Superior temporal gyrus (tissue), 1 donor: ENCODE measurements around the gene QSOX2.

Source experiments
- DNase-seq: peaks from one replicate; pipeline ENCODE4 v3.0.0-alpha.2; 2016; ENCODE audit errors: extremely low spot score

QSOX2 gene

DNA sequence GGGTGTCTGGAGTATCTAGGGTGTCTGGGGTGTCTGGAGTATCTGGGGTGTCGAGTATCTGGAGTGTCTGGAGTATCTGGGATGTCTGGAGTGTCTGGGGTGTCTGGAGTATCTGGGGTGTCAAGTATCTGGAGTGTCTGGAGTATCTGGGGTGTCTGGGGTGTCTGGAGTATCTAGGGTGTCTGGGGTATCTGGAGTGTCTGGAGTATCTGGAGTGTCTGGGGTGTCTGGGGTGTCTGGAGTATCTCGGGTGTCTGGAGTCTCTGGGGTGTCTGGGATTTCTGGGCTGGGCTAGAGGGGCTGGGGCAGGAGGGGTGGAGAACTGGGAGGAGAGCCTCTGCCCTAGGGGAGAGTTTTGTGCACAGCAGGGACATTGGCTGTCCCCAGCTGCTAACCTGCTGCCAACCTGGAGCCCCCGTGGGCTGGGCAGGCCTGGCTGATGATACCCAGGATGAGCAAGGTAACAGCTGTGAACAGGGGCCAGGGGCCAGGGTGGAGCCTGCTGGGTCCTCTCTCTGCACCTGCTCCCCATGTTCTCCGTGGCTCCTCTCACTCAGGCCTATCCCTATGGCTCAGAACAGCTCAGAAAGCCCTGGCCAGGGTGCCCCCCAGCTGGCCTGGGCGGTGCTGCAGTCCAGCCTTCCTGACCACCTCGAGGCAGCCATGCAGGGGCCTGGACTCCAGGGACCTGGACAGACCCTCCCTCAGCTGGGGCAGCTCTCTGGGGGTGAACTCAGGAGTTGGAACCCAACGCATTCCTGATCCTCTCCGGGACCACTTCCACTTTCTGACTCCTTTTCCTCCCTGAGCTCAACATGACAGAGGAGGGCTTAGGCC lies 70.6 kb downstream of the QSOX2 start:
- no peak for DNase-seq

GRCh38 chr9:136173648-136174290 lies 71.8 kb downstream of the QSOX2 start:
- no peak for DNase-seq

DNA sequence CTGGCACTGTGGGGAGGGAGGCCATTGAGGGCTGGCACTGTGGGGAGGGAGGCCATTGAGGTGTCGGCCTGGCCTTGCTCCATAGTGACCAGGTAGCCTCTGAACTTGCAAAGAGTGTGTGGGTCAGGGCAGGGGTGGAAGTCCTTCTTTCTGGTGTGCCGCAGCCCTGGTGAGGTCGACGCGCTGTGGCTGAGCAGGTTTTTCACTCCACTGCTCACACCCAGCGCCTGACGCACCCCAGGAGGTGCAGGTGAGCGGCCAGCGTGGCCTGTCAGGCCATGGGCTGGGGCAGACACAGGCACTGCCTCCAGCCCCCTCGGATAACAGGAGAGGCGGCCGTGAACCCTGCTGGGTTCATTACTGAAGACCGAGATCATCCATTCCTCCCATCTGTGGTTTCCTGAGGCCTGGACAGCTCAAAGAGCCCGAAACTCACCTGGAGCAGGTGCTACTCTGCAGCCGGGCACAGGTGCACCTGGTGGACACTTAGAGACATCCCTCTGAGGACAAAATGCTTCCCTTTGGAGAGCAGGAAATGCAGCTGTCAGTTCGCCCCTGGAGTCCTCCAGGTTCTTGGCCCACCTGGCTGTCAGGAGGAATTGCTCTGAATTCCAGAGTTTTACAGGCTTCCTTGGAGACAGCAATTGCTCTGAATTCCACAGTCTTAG lies 73.1 kb downstream of the QSOX2 start:
- DNase-seq = no peak

DNA sequence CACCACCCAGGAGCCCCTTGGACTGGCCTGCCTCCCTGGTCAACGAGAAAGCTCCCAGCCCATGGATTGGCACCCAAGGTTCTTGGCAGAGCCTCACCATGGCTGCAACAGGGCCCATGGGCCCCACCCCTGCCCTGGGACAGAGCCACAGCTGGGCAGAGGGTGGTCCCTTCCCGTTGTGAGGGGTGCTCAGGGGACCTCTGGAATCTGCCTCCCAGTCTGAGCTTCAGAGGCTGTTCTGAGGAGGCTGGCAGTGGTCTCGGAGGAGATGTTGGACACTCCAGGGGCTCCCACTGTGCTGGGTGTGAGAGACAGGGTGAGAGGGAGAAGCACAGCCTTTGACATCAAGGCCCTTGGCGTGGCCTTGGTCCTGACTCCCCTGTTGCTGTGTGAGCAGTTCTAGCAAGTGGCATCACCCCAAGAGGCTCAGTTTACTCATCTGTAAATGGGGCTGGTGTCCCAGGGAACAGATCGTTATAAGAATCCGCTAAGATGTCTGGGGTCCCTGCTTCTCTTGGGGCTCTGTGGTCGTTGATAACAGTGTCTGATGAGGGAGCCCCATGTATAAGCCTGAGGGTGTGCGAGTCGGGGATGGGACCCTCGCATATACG lies 73.7 kb downstream of the QSOX2 start:
- no peak for DNase-seq

GRCh38 chr9:136171009-136171800 lies 74.4 kb downstream of the QSOX2 start:
- DNase-seq = no peak

DNA sequence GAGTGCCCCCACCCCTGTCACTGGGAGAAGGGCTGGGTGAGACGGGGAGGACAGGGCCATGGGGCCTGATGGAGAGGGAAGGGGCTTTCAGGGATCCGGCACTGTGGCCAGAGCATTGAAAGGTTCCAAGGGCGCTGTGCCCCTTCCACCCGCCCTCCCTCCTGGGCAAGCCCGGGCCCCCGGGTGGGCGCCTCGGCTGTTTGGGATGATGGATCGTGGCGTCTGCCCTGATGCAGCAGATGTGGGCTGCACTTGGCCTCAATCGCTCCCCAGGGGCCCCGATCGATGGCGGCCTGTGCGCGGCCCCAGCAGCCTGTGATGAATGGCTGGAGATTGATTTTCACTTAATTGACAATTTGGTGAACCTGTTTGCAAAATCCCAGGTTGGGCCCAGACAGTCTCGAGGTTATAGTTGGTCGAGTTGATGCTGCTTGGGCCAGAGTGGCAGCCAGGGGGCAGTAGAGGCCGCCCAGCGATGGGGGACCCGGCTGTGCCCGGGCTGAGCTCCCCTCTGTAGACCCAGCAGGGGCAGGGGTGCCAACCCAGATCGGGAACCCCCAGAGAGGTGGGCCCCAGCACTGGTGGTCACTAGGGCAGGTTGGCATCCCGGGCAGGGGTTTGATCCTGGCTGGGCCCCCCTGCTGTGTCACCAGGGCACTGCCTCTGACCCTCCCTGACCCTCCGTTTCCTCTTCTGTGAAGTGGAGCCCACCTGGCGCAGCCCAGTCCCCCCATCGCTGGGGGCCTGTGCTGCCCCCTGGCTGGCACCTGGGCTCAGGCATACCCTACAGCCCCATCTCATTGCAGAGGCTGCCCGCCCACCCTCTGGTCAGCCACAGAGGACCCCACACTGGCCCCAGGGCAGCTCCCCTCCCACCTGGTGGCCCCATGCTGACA lies 75.4 kb downstream of the QSOX2 start:
- DNase-seq = peak; percentile 17

DNA sequence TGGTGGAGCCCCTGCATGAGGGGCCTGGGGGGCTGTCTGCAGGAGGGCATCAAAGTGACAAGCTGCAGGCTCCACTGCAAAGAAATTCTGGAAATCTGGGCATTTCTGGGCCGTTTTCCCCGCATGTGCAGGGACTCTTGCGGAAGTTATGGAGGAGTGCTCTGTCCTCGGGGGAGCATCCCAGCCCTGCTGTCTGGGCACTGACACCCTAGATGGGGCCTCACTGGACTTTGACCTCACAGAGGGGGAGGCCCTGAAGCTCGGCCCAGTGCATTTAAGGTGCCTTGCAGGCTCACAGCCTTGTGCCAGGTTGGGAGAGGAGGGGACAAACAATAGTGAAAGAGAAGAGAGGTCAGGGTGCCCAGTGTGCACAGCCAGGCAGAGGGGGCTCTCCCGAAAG lies 76.1 kb downstream of the QSOX2 start:
- DNase-seq = no peak

DNA sequence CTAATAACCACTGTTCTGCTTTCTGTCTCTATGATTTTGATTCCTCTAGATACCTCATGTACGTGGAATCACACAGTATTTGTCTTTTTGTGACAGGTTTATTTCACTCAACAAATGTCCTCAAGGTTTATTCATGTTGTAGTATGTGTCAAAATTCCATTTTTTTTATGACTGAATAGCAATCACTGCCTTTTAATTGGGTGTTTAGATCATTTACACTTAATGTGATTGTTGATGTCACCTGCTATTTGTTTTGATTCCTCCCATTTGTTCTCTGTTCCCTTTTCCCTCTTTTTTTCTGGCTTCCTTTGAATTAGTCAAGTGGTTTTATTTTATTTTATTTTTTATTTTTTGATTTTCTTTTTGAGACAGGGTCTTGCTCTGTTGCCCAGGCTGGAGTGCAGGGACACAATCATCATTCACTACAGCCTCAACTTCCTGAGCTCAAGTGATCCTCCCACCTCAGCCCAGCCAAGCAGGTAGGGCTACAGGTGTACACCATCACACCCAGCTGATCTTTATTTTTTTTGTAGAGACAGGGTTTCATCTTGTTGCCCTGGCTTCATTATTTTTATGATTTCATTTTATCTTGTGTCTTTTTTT lies 82.3 kb downstream of the QSOX2 start:
- no peak for DNase-seq

GRCh38 chr9:136160995-136161610 lies 84.5 kb downstream of the QSOX2 start:
- no peak for DNase-seq

GRCh38 chr9:136160381-136160841 lies 85.2 kb downstream of the QSOX2 start:
- no peak for DNase-seq

GRCh38 chr9:136159851-136160250 lies 85.8 kb downstream of the QSOX2 start:
- DNase-seq = no peak

GRCh38 chr9:136157477-136158265 lies 87.9 kb downstream of the QSOX2 start:
- DNase-seq = no peak
